ENCODE measurements around the gene SSH2. TPM values are rescaled to one million over a fixed set of nuclear protein-coding genes. Genes with fewer than 3 reads are reported as not detected.
A peak's percentile ranks its signal among the peaks of the same experiment; 100 is the strongest.

The SSH2 gene
- total and polyA plus RNA-seq, 9 of the 15 experiments (the other 6 are each of a cell fraction or from before 2014, with no cell fraction given): 3.9 to 16.1 (median 10.2) TPM

DNA sequence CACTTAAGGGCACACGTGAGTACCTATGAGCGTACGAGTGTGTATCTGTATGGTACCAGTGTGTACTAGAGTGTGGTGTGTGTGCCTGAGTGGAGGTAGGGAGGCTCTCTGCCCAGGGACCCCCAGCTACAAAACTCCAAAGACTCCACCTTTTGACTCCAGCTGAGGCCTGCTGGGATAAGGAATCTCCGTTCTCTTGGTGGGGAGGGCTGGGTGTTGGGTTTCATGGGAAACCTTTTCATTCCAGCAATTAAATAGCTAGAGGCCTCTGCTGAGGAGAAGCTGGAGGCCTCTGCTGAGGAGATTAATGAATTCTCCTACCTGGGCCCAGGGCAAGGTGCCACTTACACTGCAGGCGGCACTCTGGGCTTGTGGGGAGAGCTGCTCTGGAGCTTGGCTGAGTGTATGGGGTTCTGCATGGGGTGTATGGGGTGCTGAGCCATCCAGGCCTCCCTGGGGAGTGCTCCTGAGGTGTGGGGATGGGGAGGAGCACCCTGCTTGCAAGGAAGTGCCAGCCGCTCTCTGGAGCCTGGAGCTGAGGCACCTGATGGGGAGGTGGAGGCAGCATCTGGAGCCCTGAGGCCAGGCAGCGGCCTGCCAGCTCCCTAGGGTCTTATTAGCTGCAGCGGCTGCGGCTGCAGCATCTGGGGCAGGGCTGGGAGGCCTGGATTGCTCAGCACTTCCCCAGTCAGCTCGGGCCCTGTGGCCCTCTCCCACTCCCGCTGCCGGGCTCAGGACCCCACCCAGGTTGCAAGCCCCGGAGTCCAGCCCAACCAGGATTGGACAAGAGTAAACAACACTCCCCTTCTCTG, 332.5 kb downstream of the SSH2 start (continued):
- TF ChIP-seq, protein P1, sequence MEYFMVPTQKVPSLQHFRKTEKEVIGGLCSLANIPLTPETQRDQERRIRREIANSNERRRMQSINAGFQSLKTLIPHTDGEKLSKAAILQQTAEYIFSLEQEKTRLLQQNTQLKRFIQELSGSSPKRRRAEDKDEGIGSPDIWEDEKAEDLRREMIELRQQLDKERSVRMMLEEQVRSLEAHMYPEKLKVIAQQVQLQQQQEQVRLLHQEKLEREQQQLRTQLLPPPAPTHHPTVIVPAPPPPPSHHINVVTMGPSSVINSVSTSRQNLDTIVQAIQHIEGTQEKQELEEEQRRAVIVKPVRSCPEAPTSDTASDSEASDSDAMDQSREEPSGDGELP (CRISPR knock-in tag; IDR thresholded peaks at IDR 0.05; ENCODE audit: borderline replicate concordance): no peak
- TF ChIP-seq NCOA4 (IDR thresholded peaks at IDR 0.05; ENCODE audit: partially characterized antibody): no peak
- TF ChIP-seq, protein P2, sequence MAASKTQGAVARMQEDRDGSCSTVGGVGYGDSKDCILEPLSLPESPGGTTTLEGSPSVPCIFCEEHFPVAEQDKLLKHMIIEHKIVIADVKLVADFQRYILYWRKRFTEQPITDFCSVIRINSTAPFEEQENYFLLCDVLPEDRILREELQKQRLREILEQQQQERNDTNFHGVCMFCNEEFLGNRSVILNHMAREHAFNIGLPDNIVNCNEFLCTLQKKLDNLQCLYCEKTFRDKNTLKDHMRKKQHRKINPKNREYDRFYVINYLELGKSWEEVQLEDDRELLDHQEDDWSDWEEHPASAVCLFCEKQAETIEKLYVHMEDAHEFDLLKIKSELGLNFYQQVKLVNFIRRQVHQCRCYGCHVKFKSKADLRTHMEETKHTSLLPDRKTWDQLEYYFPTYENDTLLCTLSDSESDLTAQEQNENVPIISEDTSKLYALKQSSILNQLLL (CRISPR knock-in tag; IDR thresholded peaks at IDR 0.05; ENCODE audit: borderline replicate concordance): no peak

DNA sequence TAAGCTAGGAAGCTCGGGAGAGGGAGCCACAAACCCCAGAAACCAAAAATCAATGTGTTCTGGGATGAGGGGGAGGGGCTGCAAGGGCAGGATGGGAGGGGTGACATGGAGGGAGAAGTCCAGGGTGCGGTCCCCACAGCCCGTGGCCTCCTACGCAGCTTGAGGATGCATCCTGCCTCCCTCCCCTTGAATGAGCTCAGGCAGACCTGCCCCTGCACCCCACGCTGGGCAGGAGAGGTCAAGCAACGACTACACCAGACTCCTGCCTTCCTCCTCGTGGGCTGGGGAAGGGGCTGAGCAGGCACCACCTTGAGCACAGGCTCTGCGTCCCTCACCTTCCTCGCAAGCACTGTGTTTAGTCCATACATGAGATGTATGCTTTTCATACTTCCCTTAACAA, 333.2 kb downstream of the SSH2 start:
- ChIA-PET POLR2A (interaction anchor here (0.7 to 1.6 kb wide), 2 partner anchors 15 to 21 kb away, joined by 3 read pairs; no protein-coding TSS in a partner anchor), CTCF (ENCODE audit: low intra/inter-chr PET ratio) (no interaction called here)
- ATAC-seq: peak; percentile 31; the same call in 2 of the 3 replicates
- peaks cover 20 to 54% of the 10 kb centered on the region in 2 experiments for H3K4me1 ChIP-seq (replicated peaks in 1 of 2; ENCODE audit: control insufficient read depth in 2 of 2, insufficient read depth in 2 of 2, low read length in 2 of 2)
- no peak for FAIRE-seq
- in situ Hi-C loops (cut with MboI): no loop called here
- 20% methylated on average over 8 of the region's 9 CpGs for WGBS (ENCODE audit: insufficient coverage, low coverage, missing lambda C conversion rate)
- no peaks in the 10 kb centered on the region for H3K27me3 ChIP-seq (ENCODE audit: control insufficient read depth in 2 of 2, insufficient read depth in 2 of 2, low read length in 2 of 2)
- no peak overlapping the region for H3K4me3 ChIP-seq
- H3K36me3 ChIP-seq (ENCODE audit: control insufficient read depth, insufficient read depth, low read length): no peaks in the 10 kb centered on the region
- no peak overlapping the region; the same call in 1 of the 2 replicates for H3K4me2 ChIP-seq (ENCODE audit: insufficient read depth, low read length)
- H4K20me1 ChIP-seq (replicated peaks; ENCODE audit: control insufficient read depth, insufficient read depth, low read length): peaks cover 12% of the 10 kb centered on the region
- peak overlapping the region in 1 of 2 experiments; percentile 78; a peak in 2 of 4 replicates for H3K9ac ChIP-seq (ENCODE audit: insufficient read depth in 1 of 2, low read depth in 2 of 2, low read length in 2 of 2)
- BruUV-seq (replicated peaks): no TSS peak
- H2AFZ ChIP-seq (ENCODE audit: low read depth, low read length): no peak overlapping the region
- no peak overlapping the region for H3K27ac ChIP-seq (ENCODE audit: extremely low read depth, low read depth, low read length)
- intact Hi-C loops (cut with micrococcal nuclease): no loop called here
- peak; percentile 37 to 61 (median 52) for DNase-seq (ENCODE audit: extremely low read depth in 1 of 4, low spot score in 3 of 4)
- no peak for TF ChIP-seq MEF2A (IDR thresholded peaks at IDR 0.05; ENCODE audit: control insufficient read depth, low read depth, low read length)
- TF ChIP-seq RCOR1 (IDR thresholded peaks at IDR 0.05; ENCODE audit: borderline replicate concordance in 1 of 2, low read depth in 2 of 2, low read length in 2 of 2): 0 out of 4 replicates have a peak, but pooled peaks of 1 of the 2 experiments have one; percentile 36
- no peak for TF ChIP-seq ZNF174 (CRISPR knock-in tag; IDR thresholded peaks at IDR 0.05)
- TF ChIP-seq, protein P3, sequence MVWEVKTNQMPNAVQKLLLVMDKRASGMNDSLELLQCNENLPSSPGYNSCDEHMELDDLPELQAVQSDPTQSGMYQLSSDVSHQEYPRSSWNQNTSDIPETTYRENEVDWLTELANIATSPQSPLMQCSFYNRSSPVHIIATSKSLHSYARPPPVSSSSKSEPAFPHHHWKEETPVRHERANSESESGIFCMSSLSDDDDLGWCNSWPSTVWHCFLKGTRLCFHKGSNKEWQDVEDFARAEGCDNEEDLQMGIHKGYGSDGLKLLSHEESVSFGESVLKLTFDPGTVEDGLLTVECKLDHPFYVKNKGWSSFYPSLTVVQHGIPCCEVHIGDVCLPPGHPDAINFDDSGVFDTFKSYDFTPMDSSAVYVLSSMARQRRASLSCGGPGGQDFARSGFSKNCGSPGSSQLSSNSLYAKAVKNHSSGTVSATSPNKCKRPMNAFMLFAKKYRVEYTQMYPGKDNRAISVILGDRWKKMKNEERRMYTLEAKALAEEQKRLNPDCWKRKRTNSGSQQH (CRISPR knock-in tag; IDR thresholded peaks at IDR 0.05): no peak
- TF ChIP-seq, protein P4, sequence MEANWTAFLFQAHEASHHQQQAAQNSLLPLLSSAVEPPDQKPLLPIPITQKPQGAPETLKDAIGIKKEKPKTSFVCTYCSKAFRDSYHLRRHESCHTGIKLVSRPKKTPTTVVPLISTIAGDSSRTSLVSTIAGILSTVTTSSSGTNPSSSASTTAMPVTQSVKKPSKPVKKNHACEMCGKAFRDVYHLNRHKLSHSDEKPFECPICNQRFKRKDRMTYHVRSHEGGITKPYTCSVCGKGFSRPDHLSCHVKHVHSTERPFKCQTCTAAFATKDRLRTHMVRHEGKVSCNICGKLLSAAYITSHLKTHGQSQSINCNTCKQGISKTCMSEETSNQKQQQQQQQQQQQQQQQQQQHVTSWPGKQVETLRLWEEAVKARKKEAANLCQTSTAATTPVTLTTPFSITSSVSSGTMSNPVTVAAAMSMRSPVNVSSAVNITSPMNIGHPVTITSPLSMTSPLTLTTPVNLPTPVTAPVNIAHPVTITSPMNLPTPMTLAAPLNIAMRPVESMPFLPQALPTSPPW (CRISPR knock-in tag; IDR thresholded peaks at IDR 0.05): peak; percentile 37; the same call in 1 of the 2 replicates
- no peak for TF ChIP-seq MTA2 (IDR thresholded peaks at IDR 0.05; ENCODE audit: low read depth)
- TF ChIP-seq ARID1B (IDR thresholded peaks at IDR 0.05): no peak
- no peak for TF ChIP-seq CREBBP (IDR thresholded peaks at IDR 0.05; ENCODE audit: low read depth, low read length)
- TF ChIP-seq ZNF133 (CRISPR knock-in tag; IDR thresholded peaks at IDR 0.05): no peak
- peaks cover 6% of the 10 kb centered on the region; the same call in 2 of the 3 replicates for H3K79me2 ChIP-seq (ENCODE audit: control insufficient read depth, insufficient read depth, low read length)
- H3K9me1 ChIP-seq (ENCODE audit: control insufficient read depth, insufficient read depth, low read length): peaks cover 4% of the 10 kb centered on the region
- no peaks in the 10 kb centered on the region for H3K9me3 ChIP-seq (replicated peaks; ENCODE audit: control insufficient read depth, insufficient read depth, low read depth, low read length)
